Upper lobe of left lung (tissue), 6 donors: ENCODE data around the gene LZTR1. TPM values are rescaled to one million over a fixed set of nuclear protein-coding genes. Genes with fewer than 3 reads are reported as not detected.

ENCODE experiments used
- ATAC-seq, 2 donors: fragments of 200-7000 bp; cut with Tn5 transposase; one replicate each; pipeline ENCODE4 v1.9.1; 2022; ENCODE audit warnings: mild to moderate bottlenecking in 2 of 2, moderate library complexity in 2 of 2; ENCODE audit not compliant: low FRiP score in 2 of 2
- DNase-seq, 2 donors: peaks; one replicate each; pipeline ENCODE4 v3.0.0-alpha.2; 2019 to 2020
- H3K27ac ChIP-seq, 4 donors: fragments of 200-600 bp; sonication (generic); one replicate each; pipeline ENCODE4 v1.5.1; 2016 to 2019
- H3K27me3 ChIP-seq, 4 donors: fragments of 200-600 bp; sonication (generic); one replicate each; pipeline ENCODE4 v1.5.1; 2017 to 2019
- H3K36me3 ChIP-seq, 4 donors: fragments of 200-600 bp; sonication (generic); one replicate each; pipeline ENCODE4 v1.5.1; 2016 to 2019
- H3K4me1 ChIP-seq, 4 donors: fragments of 200-600 bp; sonication (generic); one replicate each; pipeline ENCODE4 v1.5.1; 2018 to 2019
- H3K4me3 ChIP-seq, 4 donors: fragments of 200-600 bp; sonication (generic); one replicate each; pipeline ENCODE4 v1.5.1; 2017 to 2019; ENCODE audit warnings: mild to moderate bottlenecking in 2 of 4, moderate library complexity in 1 of 4
- H3K9me3 ChIP-seq, 4 donors: fragments of 200-600 bp; sonication (generic); one replicate each; pipeline ENCODE4 v1.5.1; 2018 to 2019
- CTCF ChIP-seq, 6 experiments: fragments of 450-650 bp in 4 of 6; fragments of 200-600 bp in 2 of 6; sonication (generic) in 2 of 6; IDR thresholded peaks; one replicate each; pipeline ENCODE4 v1.5.1; 2016 to 2019; ENCODE audit warnings: antibody characterized with exemption in 6 of 6
- EP300 ChIP-seq, 4 donors: sonication (generic); formaldehyde crosslinking; IDR thresholded peaks; one replicate each; pipeline ENCODE4 v1.5.1; 2017; ENCODE audit warnings: antibody characterized with exemption in 4 of 4, control low read depth in 2 of 4
- POLR2A ChIP-seq, 4 donors: fragments of 450-650 bp; IDR thresholded peaks; one replicate each; pipeline ENCODE4 v1.5.1; 2016 to 2017; ENCODE audit warnings: antibody characterized with exemption in 4 of 4, mild to moderate bottlenecking in 2 of 4
- POLR2AphosphoS5 ChIP-seq, 2 donors: sonication (generic); formaldehyde crosslinking; IDR thresholded peaks; one replicate each; pipeline ENCODE4 v1.5.1; 2017; ENCODE audit warnings: antibody characterized with exemption in 2 of 2
- WGBS, 2 donors: methylation state at CpG; one replicate each; pipeline ENCODE4 v1.1.5; 2017 to 2018; 5-methylcytosine and 5-hydroxymethylcytosine counted together
- total RNA-seq, 6 donors: library from RNA; depleted of rRNA in 4 of 6; stranded (reverse); fragments of >200 nt in 4 of 6; gene quantifications; one replicate each; pipeline versions ENCODE4 v1.1.0 to v1.2.1, GENCODE V29; 2016 to 2021
- donor health status: DM: no; HTN: no; CAD: no; lungs with moderate emphysema.
- donor health status: DM: no; HTN: yes; CAD: no; lungs with severe emphysema.

LZTR1 gene
- total RNA-seq, 6 donors from 2014 or later, result 33.7 to 114 (median 63.2) TPM

- Histone ChIP-seq H3K4me3 (peak within 1 kb of the TSS; percentile 14 to 57 (median 50)), H3K36me3 (no peaks in the 10 kb centered on the region), H3K9me3 (no peaks in the 10 kb centered on the region), H3K27ac (peak within 1 kb of the TSS; percentile 50 to 82 (median 67)), H3K27me3 (no peaks in the 10 kb centered on the region), H3K4me1 (peaks cover 22 to 27% (median 23%) of the 10 kb centered on the region in 4 donors)
- no peak for TF ChIP-seq CTCF (IDR thresholded peaks at IDR 0.05)
- TF ChIP-seq EP300 (IDR thresholded peaks at IDR 0.05), result no peak
- no peak for TF ChIP-seq POLR2A (IDR thresholded peaks at IDR 0.05)
- TF ChIP-seq POLR2AphosphoS5 (IDR thresholded peaks at IDR 0.05), result no peak
- DNase-seq, result peak in 1 of 2 donors; percentile 66
- peak; percentile 35 to 48 for ATAC-seq
- WGBS, 2 donors, result 32 to 41% methylated on average over 11 to 12 of the region's 12 CpGs
These were observed 32.8 kb downstream of the LZTR1 start, which contains the start of gene P2RX6 for GRCh38 chr22:21014726-21015465. Gene P2RX6, plus strand, starts transcription at chr22:21015165. Its CDS starts 10 bp downstream, at chr22:21015175.

DNA sequence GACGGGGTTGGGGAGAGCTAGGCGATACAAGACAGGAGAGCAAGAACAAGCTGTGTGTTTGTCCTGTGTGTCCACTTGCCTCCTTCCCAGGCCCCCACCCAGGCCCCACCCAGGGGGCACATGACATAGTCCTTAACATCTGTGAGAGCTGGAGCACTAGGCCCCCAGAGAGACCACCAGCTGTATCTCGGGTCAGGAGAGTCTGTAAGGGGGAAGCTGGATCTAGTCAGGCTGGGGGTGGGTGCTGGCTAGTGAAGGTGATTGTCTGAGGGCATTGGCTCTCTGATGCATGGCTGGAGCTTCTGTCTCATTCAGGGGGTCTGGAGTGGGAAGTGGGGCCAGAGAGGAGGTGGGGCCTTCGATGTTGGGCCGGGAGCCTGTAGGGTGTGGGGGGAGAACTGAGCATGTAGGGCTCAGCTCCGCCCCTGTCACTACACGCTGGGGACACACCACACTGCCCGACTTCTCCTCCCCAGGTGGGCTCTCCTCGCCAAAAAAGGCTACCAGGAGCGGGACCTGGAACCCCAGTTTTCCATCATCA lies 33.4 kb downstream of the LZTR1 start:
- TF ChIP-seq CTCF (IDR thresholded peaks at IDR 0.05) (no peak), POLR2A (IDR thresholded peaks at IDR 0.05) (no peak), POLR2AphosphoS5 (IDR thresholded peaks at IDR 0.05) (no peak), EP300 (IDR thresholded peaks at IDR 0.05) (no peak)
- WGBS, 2 donors, result 70 to 75% methylated on average over 3 to 10 of the region's 10 CpGs
- H3K4me3 ChIP-seq, result peak overlapping the region in 2 of 4 donors; percentile 6 to 57
- H3K9me3 ChIP-seq, result no peaks in the 10 kb centered on the region
- H3K4me1 ChIP-seq, result peaks cover 22 to 27% (median 23%) of the 10 kb centered on the region in 4 donors
- peak overlapping the region; percentile 49 to 82 (median 62) for H3K27ac ChIP-seq
- DNase-seq (no peak), ATAC-seq (no peak)
- H3K36me3 ChIP-seq, result no peaks in the 10 kb centered on the region
- no peaks in the 10 kb centered on the region for H3K27me3 ChIP-seq

DNA sequence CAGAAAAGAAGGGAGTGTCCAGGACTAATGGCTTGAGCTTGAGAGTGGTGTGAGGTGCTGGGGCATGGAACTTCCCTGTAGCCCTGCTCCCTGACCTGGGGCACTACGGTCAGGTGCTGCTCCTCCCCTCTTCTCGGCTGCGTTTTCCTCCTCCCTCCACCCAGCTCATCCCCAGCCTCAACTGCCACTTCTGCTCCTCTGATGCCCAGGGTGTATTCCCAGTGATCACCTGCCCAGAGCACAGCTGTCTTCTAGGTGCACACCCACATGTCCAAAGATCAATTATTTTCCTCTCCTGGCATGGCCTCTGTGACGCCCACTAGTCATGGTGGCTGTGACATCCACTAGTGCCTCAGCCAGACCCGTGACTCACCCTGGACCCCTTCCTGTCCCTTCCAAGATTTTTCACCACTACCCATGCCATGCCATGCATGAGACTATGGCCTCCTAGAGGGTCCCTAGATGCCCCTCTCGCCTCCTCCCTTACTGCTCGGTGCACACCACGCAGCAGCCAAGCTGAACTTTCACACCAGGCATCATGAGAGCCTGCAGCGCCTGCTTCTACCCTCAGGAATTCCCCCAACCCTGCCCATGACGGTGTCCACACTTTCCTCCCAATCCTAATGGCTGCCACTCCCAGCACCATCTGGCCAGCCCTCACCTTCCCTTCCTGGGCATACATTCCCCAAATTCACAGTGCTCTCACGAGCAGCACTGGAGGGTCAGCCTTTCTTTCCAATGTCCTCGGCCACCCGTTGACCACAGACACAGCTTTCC lies 34.7 kb downstream of the LZTR1 start:
- no peak for TF ChIP-seq POLR2AphosphoS5 (IDR thresholded peaks at IDR 0.05)
- no peak for TF ChIP-seq EP300 (IDR thresholded peaks at IDR 0.05)
- TF ChIP-seq POLR2A (IDR thresholded peaks at IDR 0.05), result no peak
- no peak for TF ChIP-seq CTCF (IDR thresholded peaks at IDR 0.05)
- H3K36me3 ChIP-seq, result no peaks in the 10 kb centered on the region
- no peak for DNase-seq
- H3K4me1 ChIP-seq, result peaks cover 22 to 27% (median 23%) of the 10 kb centered on the region in 4 donors
- H3K27me3 ChIP-seq, result no peaks in the 10 kb centered on the region
- 86 to 88% methylated on average over 13 of the region's 13 CpGs for WGBS, 2 donors
- no peak overlapping the region for H3K4me3 ChIP-seq
- no peaks in the 10 kb centered on the region for H3K9me3 ChIP-seq
- ATAC-seq, result no peak
- no peak overlapping the region for H3K27ac ChIP-seq

GRCh38 chr22:21018314-21018713 lies 36.2 kb downstream of the LZTR1 start:
- ATAC-seq, result no peak
- no peak overlapping the region for H3K27ac ChIP-seq
- 92 to 93% methylated on average over 4 of the region's 4 CpGs for WGBS, 2 donors
- no peak for DNase-seq
- peaks cover 22 to 27% (median 23%) of the 10 kb centered on the region in 4 donors for H3K4me1 ChIP-seq
- no peaks in the 10 kb centered on the region for H3K36me3 ChIP-seq
- H3K9me3 ChIP-seq, result no peaks in the 10 kb centered on the region
- H3K4me3 ChIP-seq, result no peak overlapping the region
- TF ChIP-seq POLR2AphosphoS5 (IDR thresholded peaks at IDR 0.05) (no peak), CTCF (IDR thresholded peaks at IDR 0.05) (no peak), EP300 (IDR thresholded peaks at IDR 0.05) (no peak), POLR2A (IDR thresholded peaks at IDR 0.05) (no peak)
- no peaks in the 10 kb centered on the region for H3K27me3 ChIP-seq
